Tibial nerve (tissue), 4 donors: ENCODE results near the gene PDSS2. TPM values are rescaled to one million over a fixed set of nuclear protein-coding genes. Genes with fewer than 3 reads are reported as not detected.

Experiments
- DNase-seq, 2 donors: peaks; one replicate each; pipeline ENCODE4 v3.0.0-alpha.2; 2019; ENCODE audit warnings: low spot score in 2 of 2
- H3K27ac ChIP-seq, 4 donors: fragments of 200-600 bp; sonication (generic) in 3 of 4; one replicate each; pipeline ENCODE4 v1.5.1; 2017 to 2019; ENCODE audit warnings: mild to moderate bottlenecking in 1 of 4
- H3K27me3 ChIP-seq, 2 donors: fragments of 200-600 bp; sonication (generic) in 1 of 2; one replicate each; pipeline versions ENCODE4 v1.5.1 to v1.6.0; 2017 to 2019
- H3K36me3 ChIP-seq, 3 donors: fragments of 200-600 bp; sonication (generic); one replicate each; pipeline ENCODE4 v1.5.1; 2018 to 2019
- H3K4me1 ChIP-seq, 4 donors: fragments of 200-600 bp; sonication (generic) in 3 of 4; one replicate each; pipeline ENCODE4 v1.5.1; 2017 to 2019
- H3K4me3 ChIP-seq, 4 donors: fragments of 200-600 bp; sonication (generic) in 3 of 4; one replicate each; pipeline ENCODE4 v1.5.1; 2017 to 2019; ENCODE audit warnings: mild to moderate bottlenecking in 1 of 4, moderate library complexity in 1 of 4
- H3K9me3 ChIP-seq, 4 donors: fragments of 200-600 bp; sonication (generic) in 3 of 4; one replicate each; pipeline ENCODE4 v1.5.1; 2017 to 2019
- CTCF ChIP-seq, 5 experiments: fragments of 200-600 bp in 3 of 5; fragments of 450-650 bp in 2 of 5; sonication (generic) in 3 of 5; IDR thresholded peaks; one replicate each; pipeline ENCODE4 v1.5.1; 2016 to 2019; ENCODE audit warnings: antibody characterized with exemption in 5 of 5, mild to moderate bottlenecking in 3 of 5, moderate library complexity in 2 of 5
- EP300 ChIP-seq, 2 donors: sonication (generic); formaldehyde crosslinking; IDR thresholded peaks; one replicate each; pipeline ENCODE4 v1.6.1; 2017; ENCODE audit warnings: antibody characterized with exemption in 2 of 2, mild to moderate bottlenecking in 1 of 2
- POLR2A ChIP-seq, 2 donors: fragments of 450-650 bp; IDR thresholded peaks; one replicate each; pipeline ENCODE4 v1.6.1; 2017; ENCODE audit warnings: antibody characterized with exemption in 2 of 2, mild to moderate bottlenecking in 2 of 2, moderate library complexity in 2 of 2
- WGBS, 2 donors: methylation state at CpG; one replicate each; pipeline ENCODE4 v1.1.5; 2018; 5-methylcytosine and 5-hydroxymethylcytosine counted together
- total RNA-seq, 4 donors: library from RNA; depleted of rRNA; stranded (reverse); fragments of >200 nt; gene quantifications; one replicate each; pipeline ENCODE4 v1.1.0, GENCODE V29; 2016

Gene PDSS2
- total RNA-seq, 4 donors from 2014 or later, result 8.2 to 9.4 (median 8.6) TPM

GRCh38 chr6:107124934-107125348 is 334.4 kb downstream of the PDSS2 start:
- Histone ChIP-seq H3K27ac (no peak overlapping the region), H3K4me1 (no peaks in the 10 kb centered on the region), H3K27me3 (no peaks in the 10 kb centered on the region), H3K36me3 (no peaks in the 10 kb centered on the region), H3K4me3 (no peak overlapping the region), H3K9me3 (no peaks in the 10 kb centered on the region)
- TF ChIP-seq CTCF (IDR thresholded peaks at IDR 0.05) (no peak), POLR2A (IDR thresholded peaks at IDR 0.05) (no peak), EP300 (IDR thresholded peaks at IDR 0.05) (no peak)
- DNase-seq, result no peak
- WGBS, 2 donors, result 44 to 58% methylated on average over 4 of the region's 4 CpGs

GRCh38 chr6:107123501-107123900 is 335.9 kb downstream of the PDSS2 start:
- H3K4me1 ChIP-seq, result no peaks in the 10 kb centered on the region
- no peak for DNase-seq
- TF ChIP-seq EP300 (IDR thresholded peaks at IDR 0.05), result no peak
- TF ChIP-seq CTCF (IDR thresholded peaks at IDR 0.05), result no peak
- TF ChIP-seq POLR2A (IDR thresholded peaks at IDR 0.05), result no peak
- no peaks in the 10 kb centered on the region for H3K9me3 ChIP-seq
- no peak overlapping the region for H3K27ac ChIP-seq
- H3K27me3 ChIP-seq, result no peaks in the 10 kb centered on the region
- no peak overlapping the region for H3K4me3 ChIP-seq
- WGBS, 2 donors, result 97 to 98% methylated on average over 6 of the region's 6 CpGs
- no peaks in the 10 kb centered on the region for H3K36me3 ChIP-seq

- H3K4me1 ChIP-seq, result no peaks in the 10 kb centered on the region
- H3K36me3 ChIP-seq, result no peaks in the 10 kb centered on the region
- H3K27ac ChIP-seq, result no peak overlapping the region
- H3K4me3 ChIP-seq, result no peak overlapping the region
- DNase-seq, result no peak
- H3K9me3 ChIP-seq, result no peaks in the 10 kb centered on the region
- TF ChIP-seq CTCF (IDR thresholded peaks at IDR 0.05) (no peak), EP300 (IDR thresholded peaks at IDR 0.05) (no peak)
- no peaks in the 10 kb centered on the region for H3K27me3 ChIP-seq
- WGBS, 2 donors, result 88 to 92% methylated on average over 4 of the region's 4 CpGs
These were observed 336.6 kb downstream of the PDSS2 start for GRCh38 chr6:107122748-107123147.

- no peak for DNase-seq
- 84 to 91% methylated on average over 8 of the region's 8 CpGs for WGBS, 2 donors
These were observed 337.3 kb downstream of the PDSS2 start for GRCh38 chr6:107121964-107122495.

GRCh38 chr6:107121266-107121665 is 338.1 kb downstream of the PDSS2 start:
- peaks cover 0 to 7% (median 6%) of the 10 kb centered on the region in 4 donors for H3K4me1 ChIP-seq
- TF ChIP-seq CTCF (IDR thresholded peaks at IDR 0.05) (no peak), EP300 (IDR thresholded peaks at IDR 0.05) (no peak), POLR2A (IDR thresholded peaks at IDR 0.05) (no peak)
- 92 to 95% methylated on average over 6 of the region's 6 CpGs for WGBS, 2 donors
- DNase-seq, result no peak
- H3K27me3 ChIP-seq, result no peaks in the 10 kb centered on the region
- no peaks in the 10 kb centered on the region for H3K36me3 ChIP-seq
- no peaks in the 10 kb centered on the region for H3K9me3 ChIP-seq
- no peak overlapping the region for H3K4me3 ChIP-seq
- no peak overlapping the region for H3K27ac ChIP-seq

More at GRCh38 chr6:107121964-107122495, 337.3 kb downstream of the PDSS2 start:
- Histone ChIP-seq H3K4me3 (no peak overlapping the region), H3K9me3 (no peaks in the 10 kb centered on the region), H3K27ac (no peak overlapping the region), H3K4me1 (no peaks in the 10 kb centered on the region), H3K36me3 (no peaks in the 10 kb centered on the region), H3K27me3 (no peaks in the 10 kb centered on the region)
- TF ChIP-seq EP300 (IDR thresholded peaks at IDR 0.05) (no peak), CTCF (IDR thresholded peaks at IDR 0.05) (no peak), POLR2A (IDR thresholded peaks at IDR 0.05) (no peak)
